SIG-M5 treated with dmso at 0.1 percent for 504 hours (cell line): Measurements from ENCODE around the gene WFDC5.

ENCODE experiments used
- DNase-seq: peaks from one replicate; lab custom pipeline; 2025; ENCODE audit not compliant: unreplicated experiment; lab: John Stamatoyannopoulos, UW

Gene WFDC5

DNA sequence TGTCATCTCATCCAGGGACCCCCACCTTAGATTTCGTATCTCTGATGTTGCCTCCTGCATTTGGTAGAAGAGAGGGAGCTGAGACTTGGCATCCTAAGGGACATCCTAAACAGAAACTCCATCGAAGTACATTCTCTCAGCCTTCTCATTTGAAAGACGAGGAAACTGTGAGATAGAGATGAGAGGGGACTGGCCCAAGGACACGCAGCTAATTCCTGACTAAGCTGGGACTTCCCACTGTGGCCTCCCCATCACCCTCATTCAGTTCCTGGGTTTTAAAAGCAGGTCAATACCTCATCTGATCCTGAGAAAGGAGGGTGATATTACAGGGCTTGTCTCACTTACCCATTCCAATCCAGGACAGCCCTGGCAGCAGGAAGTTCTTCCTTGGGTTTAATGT lies 855 bp upstream of the WFDC5 start:
- no peak for DNase-seq

DNA sequence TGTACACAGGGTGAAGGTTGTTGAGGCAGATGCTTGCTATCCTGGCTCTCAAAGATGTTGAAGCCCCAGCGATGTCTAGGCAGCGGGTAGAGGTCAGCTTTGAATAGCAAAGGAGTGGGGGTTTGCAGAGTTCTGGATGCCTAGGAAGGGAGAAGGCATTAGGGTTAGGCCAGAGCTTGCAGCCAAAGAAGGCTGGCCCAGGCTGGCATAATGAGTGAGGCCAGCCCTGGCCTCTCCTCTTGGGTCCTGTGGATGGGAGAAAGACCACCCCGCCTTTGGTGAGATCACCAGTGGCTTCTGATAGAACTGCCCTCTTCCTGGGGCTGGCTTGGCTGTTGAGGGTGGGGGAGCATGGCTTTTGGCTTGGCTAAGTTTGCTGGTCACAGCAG lies 406 bp upstream of the WFDC5 start:
- DNase-seq, result no peak

DNA sequence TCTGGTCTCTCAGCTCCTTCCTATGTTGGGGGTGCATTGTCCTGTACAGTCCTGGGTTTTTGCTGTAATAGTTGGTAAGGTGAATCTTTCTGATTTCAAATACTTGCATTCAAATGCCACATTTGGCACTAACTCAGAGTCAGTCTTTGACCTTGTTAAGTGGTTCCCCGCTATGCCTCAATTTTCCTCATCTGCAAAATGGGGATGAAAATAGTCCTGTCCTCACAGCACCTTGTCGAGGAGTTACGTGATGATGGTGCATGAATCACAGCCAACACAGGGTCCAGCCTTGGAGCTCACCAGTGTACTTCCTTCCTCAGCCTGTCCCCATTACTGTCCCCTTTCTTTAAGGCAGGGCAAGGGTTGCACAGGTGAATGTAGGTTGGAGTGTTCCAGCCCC lies 1.1 kb downstream of the WFDC5 start:
- no peak for DNase-seq

DNA sequence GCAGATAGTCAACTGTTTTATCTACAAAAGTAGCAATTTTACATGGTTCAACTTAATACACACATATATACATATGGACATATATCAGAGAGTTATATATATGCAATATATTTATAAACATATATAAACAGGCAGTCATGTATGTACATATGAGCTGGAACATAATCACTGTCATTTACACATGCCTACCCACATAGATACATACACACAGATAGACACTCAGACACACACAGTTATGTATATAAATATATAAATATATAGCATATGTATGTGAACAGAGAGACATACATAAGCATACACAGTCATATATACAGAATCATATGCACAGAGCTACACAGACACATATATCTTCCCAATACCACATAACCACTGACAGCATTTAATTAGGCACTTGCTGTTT lies 2.2 kb downstream of the WFDC5 start:
- no peak for DNase-seq

DNA sequence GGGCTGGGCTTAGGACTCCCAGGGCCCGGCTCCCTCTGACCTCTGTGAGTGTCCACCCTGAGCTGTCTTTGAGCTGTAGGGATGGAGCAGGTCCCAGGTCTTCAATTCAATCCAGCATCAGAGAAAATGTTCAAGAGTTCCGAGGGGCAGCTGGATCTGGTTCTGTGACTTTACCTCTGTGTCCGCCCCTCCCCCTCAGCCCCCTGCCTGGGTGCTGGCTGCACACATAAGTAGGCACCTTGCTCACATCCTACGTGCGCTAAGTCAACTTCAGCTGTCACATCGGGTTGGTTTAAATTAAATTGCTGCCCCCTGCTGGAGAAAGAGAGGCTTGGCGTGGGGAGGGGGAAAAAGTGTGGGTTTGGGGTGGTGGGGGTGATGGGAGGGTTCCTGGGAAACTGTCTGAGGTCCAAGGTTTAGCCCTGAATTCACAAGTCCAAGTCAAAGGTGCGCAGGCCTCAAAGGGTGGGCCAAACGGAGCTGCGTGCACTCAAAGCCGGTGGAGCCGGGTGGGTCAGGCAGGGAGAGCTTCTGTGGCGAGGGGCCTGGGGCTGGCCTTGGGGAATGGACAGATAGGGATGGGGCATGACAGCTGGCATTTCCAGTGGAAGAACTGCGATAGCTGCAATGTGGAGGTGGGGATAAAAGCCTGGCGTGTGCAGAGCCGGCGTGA lies 3.0 kb downstream of the WFDC5 start:
- peak; percentile 22 for DNase-seq

DNA sequence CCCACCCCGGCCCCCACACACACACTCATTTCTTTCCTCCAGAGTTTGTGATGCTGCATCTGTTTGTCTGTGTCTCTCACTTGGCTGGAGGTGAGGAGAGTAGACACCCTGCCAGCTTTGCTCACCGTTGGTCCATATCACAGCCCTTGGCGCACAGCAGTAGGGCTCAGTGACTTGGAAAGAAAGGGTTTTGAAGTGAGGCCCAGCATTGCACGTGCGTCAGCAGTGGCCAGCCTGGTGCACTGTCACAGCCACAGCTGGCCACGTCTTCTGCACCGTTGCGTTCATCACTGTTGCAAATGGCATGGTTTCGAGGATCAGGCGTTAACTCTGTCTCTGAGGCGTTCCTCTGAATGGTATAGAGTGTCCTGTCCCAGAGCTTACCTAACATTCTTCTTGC lies 3.7 kb downstream of the WFDC5 start:
- DNase-seq, result no peak

DNA sequence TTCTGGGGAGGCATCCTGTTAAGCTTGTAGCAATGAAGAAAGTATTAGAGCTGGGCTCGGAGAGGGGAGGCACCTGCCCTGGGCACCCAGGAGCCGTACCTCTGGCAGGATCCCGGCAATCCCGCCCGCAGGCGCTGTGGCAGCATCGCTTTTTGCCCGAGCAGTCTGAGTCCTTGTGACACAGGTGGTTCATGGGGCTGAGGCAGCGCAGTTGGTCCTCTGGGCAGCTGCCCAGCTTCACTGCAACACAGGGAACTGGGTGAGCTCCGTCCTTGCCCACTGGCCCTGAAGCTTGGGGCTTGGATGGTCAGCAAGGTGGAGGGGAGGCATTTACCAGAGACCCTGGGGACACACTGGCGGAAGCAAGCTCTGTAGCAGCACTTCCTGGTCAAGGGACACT lies 4.7 kb downstream of the WFDC5 start:
- DNase-seq, result no peak

DNA sequence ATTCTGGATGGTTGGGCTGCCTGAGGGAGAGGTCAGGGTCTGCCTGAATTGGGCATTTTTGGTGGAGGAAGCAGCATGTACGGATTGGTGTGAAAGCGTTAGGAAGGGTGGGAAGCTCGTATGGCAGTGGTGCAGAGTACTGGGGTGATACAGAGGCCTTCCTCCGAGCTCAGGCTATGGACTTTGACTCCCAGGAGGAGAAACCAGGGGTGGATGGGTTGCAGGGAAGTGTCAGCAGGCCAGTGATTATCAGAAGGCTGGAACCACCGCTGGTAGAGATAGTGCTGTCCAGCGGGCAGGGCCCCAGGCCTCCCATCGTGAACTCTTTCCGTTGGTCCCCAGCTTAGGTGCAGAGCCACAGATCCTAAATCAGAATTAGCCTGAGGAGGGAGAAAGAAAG lies 5.3 kb downstream of the WFDC5 start:
- no peak for DNase-seq

DNA sequence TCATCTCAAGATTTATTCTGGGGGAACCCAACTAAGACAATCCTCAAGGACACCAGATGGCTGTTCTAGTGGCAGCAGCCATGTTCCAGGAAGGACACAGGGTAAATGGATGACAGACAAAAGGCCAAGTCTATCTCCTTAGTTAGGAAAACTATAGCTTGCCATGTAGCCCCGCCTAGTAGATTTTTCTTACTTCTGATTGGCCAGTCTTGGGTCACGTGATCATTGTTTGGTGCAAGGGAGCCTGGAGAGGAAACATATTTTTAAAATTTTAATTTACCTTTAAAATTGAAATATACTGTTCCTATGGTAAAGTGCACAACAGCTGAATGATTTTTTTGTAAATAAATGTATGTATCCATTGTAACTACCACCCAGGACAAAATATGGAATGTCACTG lies 9.7 kb downstream of the WFDC5 start:
- no peak for DNase-seq

DNA sequence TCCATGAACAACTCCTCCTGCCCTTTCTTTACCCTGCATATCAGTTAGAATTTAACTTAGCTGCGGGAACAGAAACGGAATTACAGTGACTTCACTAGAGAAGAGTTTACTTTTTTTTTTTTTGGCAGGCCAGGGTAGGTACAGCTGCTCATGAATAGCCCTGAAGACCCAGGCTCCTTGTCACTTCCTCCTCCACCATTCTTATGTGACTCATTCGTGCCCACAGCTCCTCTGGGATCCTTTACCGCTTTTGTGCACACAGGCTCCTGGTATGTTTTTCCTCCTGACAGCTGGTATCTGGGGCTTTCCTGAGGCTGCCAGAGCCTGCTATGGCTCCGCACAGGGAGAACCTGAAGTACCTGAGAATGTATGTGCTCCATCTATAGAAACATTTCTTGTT lies 10.2 kb downstream of the WFDC5 start:
- peak; percentile 33 for DNase-seq

DNA sequence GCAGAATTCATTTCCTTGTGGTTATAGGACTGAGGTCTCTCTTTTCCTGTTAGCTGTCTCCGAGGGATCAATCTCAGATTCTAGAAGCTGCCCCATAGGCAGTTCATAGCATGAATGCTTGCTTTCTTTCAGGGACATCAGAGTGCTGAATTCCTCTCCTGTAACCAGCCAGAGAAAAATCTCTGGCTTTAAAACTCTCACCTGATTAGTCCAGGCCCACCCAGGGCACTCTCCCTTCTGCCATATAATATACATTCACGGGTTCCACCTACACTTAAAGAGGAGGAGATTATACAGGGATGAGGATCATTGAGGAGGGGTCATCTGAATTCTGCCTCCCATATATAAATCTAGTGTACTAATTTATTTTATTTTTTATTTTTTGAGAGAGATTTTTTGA lies 11.9 kb downstream of the WFDC5 start:
- DNase-seq, result no peak

DNA sequence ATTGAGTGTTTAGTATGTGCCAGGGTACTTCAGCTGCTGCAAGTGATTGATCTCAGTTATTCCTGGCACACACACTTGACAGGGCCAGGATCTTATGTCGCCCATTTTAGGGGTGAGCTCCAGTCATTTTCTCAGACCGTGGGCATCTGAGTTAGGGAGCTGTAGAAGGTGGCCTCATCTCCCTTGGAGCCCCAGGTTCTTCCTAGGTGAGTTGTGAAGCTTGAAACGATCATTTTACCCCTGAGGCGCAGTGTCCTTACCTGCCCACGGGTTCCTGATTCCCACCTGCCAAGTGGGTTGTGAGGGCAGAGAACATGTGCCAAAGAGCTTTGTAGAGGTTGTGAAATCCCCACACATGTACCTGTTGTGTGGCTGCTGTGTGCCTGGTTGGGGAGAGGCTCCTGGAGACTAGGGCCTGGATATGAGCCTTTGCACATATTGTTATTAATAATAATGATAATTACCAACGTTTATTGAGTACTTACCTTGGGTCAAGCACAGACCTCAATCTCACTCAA lies 13.6 kb downstream of the WFDC5 start:
- DNase-seq, result no peak

DNA sequence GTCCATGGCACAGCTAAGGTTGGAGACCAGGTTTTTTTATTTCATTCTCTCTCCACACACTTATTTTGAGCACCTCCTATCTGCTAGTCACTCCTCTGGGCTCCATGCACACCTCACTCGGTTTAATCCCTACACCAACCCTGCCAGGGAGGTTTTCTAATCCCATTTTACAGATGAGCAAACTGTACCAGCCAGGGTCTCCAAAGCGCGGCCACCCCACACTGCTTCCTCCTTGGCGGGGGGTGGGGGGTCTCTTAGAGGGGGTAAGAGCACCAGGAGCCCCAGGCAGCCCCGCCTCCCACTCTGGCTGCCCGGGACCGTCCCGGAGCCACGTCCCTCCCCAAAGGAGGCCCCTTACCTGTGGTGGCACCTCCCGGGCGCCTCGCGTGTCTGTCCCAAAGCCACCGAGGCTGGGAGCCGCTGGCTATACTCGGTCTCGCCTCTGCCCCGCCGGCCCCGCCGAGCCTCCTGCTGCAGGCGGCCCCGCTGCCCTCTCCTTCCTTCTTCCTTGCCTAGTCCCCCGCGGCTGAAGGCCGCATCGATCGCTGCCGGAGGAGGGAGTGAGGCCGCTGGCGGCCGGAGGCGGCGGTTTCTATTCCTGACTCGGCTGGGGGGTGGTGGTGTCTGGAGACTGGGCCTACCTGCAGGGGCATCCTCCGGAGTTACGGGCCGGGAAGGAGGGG lies 14.3 kb downstream of the WFDC5 start, which contains the start of gene KCNS1:
Gene KCNS1, minus strand, starts transcription at position 565 of the 683 bp plus-strand sequence. CDS start 1,891 bp downstream, outside the sequence.
- no peak for DNase-seq

DNA sequence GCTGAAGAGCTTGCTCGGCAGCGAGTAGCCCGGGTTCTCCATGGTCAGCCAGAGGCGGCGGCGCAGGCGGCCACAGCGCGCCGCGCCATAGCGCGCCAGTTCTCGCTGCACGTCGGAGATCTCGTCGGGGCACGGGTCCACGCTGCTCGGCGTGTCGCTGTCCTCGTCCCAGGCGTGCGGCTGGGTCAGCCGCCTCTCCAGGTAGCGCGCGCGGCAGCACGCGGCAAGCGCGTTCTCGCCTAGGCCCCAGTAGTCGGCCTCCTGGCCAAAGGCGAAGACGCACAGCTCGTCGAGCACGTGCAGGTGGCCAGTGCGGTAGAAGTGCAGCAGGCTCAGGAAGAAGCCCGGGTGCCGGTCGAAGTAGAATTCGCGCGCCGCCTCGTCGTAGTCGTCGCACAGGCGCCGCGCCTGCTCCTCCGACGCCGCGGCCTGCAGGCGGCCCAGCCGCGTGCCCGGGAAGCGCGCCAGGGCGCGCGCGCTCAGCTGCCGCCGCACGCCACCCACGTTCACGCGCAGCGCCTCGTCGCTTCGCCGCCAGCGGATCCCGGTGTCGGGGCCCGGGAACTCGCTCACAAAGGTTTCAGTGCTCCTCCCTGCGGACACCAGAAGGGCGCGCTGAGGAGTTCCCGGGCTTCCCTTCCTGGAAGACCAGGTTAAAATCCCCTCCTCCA lies 16.7 kb downstream of the WFDC5 start:
- no peak for DNase-seq

DNA sequence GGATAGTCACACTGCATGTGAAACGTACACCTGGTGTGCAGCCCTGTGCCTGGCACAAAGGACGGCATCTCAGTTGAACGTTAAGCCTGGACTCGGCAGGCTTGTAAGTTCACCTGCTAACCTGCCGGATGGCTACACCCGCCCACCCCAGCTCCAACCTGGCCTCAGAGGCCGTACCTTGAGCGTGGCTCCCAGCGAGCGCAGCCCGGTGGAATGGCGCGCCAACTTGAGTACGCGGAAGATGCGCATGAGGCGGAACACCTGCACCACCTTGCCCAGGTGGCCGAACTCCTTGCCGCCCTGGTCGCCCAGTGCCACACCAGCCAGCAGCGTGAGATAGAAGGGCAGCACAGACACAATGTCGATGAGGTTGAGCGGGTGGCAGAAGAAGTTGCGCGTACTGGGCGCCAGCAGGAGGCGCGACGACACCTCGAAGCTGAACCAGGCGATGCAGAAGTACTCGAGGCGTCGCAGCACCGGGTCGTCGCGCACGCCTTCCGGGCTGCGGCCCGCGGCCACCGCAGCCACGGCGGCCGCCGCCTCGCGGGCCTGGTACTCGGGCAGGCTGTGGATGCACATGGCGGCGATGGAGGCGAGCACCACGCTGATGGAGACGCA lies 17.4 kb downstream of the WFDC5 start:
- no peak for DNase-seq

DNA sequence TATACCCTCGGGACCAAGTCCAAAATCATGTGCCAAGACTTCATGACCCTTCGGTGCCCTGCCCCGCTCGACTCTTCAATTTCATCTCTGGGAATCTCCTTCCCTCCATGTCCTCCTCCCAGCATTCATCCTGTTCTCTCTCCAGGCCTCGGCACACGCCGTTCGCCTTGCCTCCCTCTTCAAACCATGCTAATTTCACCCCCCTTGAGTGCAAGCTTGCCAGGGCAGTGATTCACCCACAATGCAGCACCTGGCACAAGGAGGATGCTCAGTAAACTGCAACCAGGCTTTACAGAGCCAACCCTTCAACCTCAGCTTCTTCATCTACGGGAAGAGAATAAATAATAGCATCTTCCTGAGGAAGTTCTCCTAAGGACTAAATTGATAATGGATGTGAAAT lies 18.2 kb downstream of the WFDC5 start:
- no peak for DNase-seq

DNA sequence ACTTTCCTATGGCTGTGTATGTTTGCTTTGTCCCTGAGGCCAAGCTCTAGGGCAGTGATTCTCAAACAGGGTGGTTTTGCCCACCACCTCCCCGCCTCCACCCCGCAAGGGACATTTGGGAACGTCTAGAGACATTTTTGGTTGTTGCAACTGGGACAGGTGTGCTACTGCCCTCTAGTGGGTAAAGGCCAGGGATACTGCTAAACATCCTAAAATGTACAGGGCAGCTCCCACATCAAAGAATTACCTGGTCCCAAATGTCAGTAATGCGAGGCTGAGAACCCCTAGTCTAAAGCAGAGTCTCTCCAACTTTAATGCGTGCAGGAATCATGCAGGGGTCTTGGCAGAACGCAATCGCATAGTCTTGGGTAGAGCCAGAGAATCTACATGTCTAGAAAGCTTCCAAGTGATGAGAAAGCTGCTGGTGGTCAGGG lies 19.2 kb downstream of the WFDC5 start:
- peak; percentile 57 for DNase-seq

DNA sequence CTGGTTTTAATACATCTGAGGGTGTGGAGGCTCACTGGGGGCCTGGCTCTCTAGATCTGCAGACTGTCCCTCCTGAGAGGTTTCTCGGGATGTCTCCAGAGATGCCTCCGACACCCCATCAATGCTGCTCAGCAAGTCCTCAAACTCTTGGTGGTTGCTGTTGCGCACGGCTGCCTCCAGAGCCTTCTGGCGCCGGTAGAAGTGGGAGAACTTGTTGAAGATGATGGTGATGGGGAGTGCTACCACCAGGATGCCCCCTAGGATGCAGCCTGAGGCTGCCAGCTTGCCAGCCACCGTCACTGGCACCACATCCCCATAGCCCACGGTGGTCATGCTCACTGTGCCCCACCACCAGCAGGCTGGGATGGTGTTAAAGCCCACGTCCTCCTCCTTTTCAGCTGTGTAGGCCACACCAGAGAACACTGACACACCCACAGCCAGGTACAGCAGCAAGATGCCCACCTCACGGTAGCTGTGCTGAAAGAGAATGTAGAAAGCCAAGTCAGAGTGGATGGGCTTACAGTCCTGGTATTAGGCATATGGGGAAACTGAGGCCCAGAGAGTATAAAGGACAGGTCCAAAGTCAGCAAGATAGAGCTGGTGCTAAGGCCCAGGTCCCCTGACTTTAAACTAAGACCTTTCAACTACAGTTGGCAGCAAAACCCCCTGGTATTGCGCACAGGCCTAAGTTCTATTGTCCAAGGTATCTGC lies 20.0 kb downstream of the WFDC5 start:
- no peak for DNase-seq

DNA sequence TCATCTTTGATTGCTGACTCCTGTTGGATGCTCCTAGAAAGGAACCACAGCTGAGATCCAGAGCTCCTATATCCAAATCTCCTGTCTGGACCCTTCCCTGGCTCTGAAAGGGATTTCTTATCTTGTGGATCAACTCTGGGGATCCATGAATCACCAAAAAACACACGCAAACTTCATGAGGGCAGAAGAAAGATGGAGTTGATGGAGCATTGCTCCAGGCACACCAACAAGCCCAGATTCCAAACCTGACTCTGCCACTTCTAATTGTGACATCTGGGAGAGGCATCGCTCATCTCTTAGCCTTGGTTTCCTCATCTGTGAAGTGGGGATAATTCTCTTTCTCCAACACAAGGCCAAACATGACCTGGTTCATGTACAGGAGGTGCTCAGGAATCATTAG lies 20.8 kb downstream of the WFDC5 start:
- no peak for DNase-seq

DNA sequence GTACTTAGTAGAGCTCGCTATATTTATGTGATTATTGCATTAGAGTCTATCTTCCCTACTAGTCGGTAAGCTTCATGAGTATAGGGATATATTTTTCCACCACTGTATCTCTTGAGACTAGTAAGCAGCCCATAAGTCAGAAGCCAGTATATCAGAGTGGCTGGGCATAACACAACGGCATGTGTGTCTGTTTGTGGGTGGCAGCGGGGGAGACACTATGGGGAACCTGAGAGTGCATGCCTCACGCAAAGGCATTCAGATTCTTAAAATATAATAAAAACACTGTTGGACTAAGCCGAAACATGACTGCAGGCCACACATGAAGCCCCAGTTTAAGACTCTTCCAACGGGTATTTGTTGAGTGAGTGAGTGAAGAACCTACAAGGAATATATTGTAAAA lies 22.1 kb downstream of the WFDC5 start:
- DNase-seq, result no peak

DNA sequence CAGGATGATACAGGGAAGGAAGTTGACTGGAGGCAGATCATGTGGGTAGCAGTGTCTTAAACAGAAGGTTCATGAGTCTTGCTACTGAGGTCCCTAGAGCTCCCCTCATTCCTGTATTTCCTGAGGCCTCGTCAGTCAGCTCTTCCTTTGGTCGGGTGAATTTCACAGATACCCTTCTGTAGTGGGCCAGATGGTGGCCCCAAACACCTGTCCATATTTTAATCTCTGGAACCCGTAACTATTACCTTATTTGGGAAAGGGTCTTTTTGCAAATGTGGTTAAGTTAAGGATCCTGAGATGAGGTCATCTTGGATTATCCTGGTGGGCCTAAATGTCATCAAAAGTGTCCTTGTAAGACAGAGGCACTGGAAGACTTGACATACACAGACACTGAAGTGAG lies 23.6 kb downstream of the WFDC5 start:
- DNase-seq, result no peak
